Mucosa of descending colon (tissue), 3 donors: ENCODE results near the gene MYBPC3. TPM values are rescaled to one million over a fixed set of nuclear protein-coding genes. Genes with fewer than 3 reads are reported as not detected.

Experiments
- ATAC-seq: fragments of 200-7000 bp; cut with Tn5 transposase; one replicate; pipeline ENCODE4 v1.9.1; 2020; ENCODE audit warnings: mild to moderate bottlenecking, moderate library complexity
- DNase-seq, 3 donors: peaks; one replicate each; pipeline ENCODE4 v3.0.0-alpha.2; 2020
- H3K36me3 ChIP-seq: fragments of 200-600 bp; one replicate; pipeline ENCODE4 v1.8.0; 2021; ENCODE audit warnings: low read depth, mild to moderate bottlenecking
- H3K4me1 ChIP-seq: fragments of 200-600 bp; one replicate; pipeline ENCODE4 v1.8.0; 2021; ENCODE audit warnings: low read depth, mild to moderate bottlenecking
- H3K4me3 ChIP-seq: fragments of 200-600 bp; one replicate; pipeline ENCODE4 v1.8.0; 2021; ENCODE audit warnings: mild to moderate bottlenecking
- H3K9me3 ChIP-seq: fragments of 200-600 bp; one replicate; pipeline ENCODE4 v1.8.0; 2021; ENCODE audit warnings: mild to moderate bottlenecking
- intact Hi-C, 2 donors: fragments of 100-400 bp; cut with DNase I in 1 of 2; cut with micrococcal nuclease in 1 of 2; formaldehyde crosslinking; loops; one replicate each; pipeline versions ENCODE4 v1.11.0 to v1.11.1; 2022; cut with DNase I, micrococcal nuclease
- total RNA-seq, 3 donors: library from RNA; stranded (reverse); fragmentation: NEBNext Ultra II Directional in 2 of 3; extraction: Animal tissue kit (Norgen Biotek cat#: 25700) in 2 of 3; gene quantifications; one replicate each; pipeline versions ENCODE4 v1.2.1 to v1.2.4, GENCODE V29; 2021 to 2023
- TF ChIP-seq, protein P1 (sequence below): fragments of 200-600 bp; IDR thresholded peaks from one replicate; pipeline ENCODE4 v1.8.0; 2022; ENCODE audit warnings: antibody characterized with exemption, mild to moderate bottlenecking
- donor health status: DM: no; HTN: no; CAD: no; lungs with moderate emphysema.
- donor health status: DM: no; HTN: no; CAD: no.
- donor health status: DM: no; HTN: yes; CAD: no.

MYBPC3 gene
- total RNA-seq, 3 donors from 2014 or later: 0.06 to 1.1 (median 0.09) TPM

DNA sequence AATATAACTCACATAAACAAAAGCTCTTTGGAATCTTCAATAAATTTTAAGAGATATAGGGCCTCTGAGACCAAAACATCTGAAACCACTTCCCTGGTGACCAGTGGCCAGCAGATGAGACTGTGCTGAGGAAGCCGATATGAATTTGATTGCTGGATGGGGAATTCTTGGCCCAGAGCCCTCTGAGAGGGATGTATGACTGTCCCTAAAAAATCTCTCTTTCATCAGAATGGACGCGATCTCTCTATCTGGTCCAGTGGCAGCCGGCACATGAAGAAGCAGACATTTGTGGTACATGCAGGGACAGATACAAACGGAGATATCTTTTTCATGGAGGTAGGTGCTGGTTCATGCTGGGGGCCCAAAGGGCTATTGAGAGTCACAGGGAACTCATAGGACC lies 37.5 kb downstream of the MYBPC3 start:
- Histone ChIP-seq H3K4me3 (no peak overlapping the region), H3K9me3 (no peaks in the 10 kb centered on the region), H3K36me3 (peaks cover 11% of the 10 kb centered on the region), H3K4me1 (no peaks in the 10 kb centered on the region)
- intact Hi-C loops: no loop called here
- TF ChIP-seq, protein P1, sequence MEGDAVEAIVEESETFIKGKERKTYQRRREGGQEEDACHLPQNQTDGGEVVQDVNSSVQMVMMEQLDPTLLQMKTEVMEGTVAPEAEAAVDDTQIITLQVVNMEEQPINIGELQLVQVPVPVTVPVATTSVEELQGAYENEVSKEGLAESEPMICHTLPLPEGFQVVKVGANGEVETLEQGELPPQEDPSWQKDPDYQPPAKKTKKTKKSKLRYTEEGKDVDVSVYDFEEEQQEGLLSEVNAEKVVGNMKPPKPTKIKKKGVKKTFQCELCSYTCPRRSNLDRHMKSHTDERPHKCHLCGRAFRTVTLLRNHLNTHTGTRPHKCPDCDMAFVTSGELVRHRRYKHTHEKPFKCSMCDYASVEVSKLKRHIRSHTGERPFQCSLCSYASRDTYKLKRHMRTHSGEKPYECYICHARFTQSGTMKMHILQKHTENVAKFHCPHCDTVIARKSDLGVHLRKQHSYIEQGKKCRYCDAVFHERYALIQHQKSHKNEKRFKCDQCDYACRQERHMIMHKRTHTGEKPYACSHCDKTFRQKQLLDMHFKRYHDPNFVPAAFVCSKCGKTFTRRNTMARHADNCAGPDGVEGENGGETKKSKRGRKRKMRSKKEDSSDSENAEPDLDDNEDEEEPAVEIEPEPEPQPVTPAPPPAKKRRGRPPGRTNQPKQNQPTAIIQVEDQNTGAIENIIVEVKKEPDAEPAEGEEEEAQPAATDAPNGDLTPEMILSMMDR: no peak
- no peak for DNase-seq
- ATAC-seq: no peak

DNA sequence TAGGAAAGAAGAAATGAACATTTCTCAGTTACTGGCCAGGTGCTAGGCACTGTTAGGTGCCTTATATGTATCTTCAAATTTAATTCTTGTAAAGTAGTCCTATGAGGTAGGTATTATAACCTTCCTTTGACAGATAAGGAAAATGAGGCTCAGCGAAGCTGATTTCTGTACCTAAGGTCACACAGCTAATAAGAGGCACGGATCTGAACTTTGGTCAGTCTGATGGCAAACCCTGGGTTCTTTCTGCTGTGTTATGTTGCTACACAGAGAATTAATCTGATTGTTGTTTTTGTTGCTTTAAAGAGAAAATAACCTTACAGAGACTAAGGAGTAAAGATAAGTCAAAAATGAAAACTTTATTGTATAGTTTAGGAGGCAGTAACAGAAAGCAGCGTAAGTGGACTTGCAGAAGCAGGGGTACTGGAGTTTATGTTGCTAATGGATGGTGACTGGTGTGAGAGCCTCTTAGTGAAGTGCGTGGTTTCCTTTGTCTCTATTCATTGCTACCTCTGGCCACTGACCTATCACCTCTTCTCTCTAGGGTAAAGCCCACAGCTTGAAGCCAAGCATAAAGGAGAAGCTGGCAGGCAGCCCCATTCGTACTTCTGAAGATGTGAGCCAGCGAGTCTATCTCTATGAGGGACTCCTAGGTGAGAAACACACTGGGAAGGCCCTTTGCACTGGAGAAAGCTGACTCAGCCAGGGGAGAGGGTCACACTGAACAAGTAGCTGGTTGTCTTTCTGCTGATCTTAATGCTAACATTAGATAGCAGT lies 44.3 kb downstream of the MYBPC3 start:
- no peak for ATAC-seq
- intact Hi-C loops: no loop called here
- H3K9me3 ChIP-seq: no peaks in the 10 kb centered on the region
- peaks cover 13% of the 10 kb centered on the region for H3K36me3 ChIP-seq
- TF ChIP-seq, protein P1: no peak
- no peak overlapping the region for H3K4me3 ChIP-seq
- no peaks in the 10 kb centered on the region for H3K4me1 ChIP-seq
- DNase-seq: no peak

DNA sequence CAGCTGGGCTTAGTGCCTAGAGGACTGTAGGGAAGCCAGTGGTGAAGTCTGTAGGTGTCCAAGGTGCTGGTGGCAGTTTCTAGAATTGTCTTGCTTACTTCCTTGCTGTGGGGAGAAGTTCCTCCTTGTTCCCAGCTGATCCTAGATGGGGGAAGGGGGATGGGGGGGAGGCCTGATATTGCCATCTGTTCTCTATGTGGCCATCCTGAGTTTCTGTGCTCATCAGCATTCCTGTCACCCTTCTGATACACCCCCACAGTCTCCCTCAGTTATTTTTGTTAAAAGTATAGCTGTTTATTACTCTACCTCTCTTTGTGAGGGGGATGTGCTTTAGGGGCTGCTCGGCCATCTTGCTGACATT lies 46.0 kb downstream of the MYBPC3 start:
- Histone ChIP-seq H3K36me3 (peaks cover 9% of the 10 kb centered on the region), H3K4me1 (no peaks in the 10 kb centered on the region), H3K9me3 (peaks cover 3% of the 10 kb centered on the region), H3K4me3 (no peak overlapping the region)
- TF ChIP-seq, protein P1: no peak
- no peak for DNase-seq
- ATAC-seq: no peak
- intact Hi-C loops: no loop called here

DNA sequence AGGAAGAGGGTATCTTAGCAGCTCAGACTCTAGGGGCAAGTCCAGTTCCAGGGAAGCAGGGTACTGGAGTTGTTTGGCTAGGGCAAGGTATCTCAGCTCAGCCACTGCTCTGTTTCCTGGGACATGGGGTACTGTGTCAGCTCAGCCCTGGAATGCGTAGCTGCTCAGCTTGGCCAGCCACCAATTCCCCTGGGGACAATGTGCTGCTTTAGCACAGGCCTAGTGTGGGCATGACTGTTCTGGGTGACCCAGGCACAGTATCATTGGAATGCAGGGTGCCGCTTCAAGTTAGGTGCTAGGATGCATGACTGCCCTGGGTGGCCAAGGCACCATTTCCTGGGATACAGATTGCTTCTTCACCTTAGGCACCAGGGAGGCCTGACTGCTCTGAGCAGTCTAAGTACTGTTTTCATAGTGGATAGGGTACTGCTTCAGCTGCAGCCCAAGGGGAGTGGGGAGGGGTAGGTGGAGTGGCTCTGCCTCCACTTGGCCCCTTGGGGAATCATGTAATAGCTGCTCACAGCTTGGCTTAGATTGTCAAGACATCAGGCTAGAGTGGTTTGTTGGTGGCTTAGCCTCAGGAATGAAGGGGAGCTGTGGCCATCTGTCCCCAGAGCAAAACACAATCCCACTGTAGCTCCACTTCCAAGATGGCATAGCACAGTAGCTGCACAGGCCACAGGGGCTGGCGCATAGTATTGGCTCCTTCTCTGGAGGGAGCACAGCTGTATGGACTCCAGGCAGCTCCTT lies 46.6 kb downstream of the MYBPC3 start:
- Histone ChIP-seq H3K9me3 (peaks cover 3% of the 10 kb centered on the region), H3K36me3 (peaks cover 8% of the 10 kb centered on the region), H3K4me1 (no peaks in the 10 kb centered on the region), H3K4me3 (no peak overlapping the region)
- intact Hi-C loops: no loop called here
- ATAC-seq (no peak), DNase-seq (no peak)
- TF ChIP-seq, protein P1: no peak

DNA sequence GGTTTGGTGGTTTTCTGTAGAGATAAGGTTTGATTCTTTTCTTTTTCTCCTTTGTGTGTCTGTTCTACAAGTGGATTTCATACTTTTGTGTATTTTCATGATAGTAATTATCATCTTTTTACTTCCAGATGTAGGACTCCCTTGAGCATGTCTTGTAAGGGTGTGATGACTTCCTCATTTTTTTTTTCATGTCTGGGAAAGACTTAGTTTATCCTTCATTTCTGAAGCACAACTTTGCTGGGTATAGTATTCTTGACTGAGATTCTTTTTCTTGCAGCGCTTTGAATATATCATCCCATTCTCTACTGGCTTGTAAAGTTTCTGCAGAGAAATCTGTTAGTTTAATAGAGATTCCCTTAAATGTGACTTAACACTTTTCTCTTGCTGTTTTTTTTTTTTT lies 49.6 kb downstream of the MYBPC3 start:
- intact Hi-C loops: no loop called here
- no peak overlapping the region for H3K4me3 ChIP-seq
- peaks cover 6% of the 10 kb centered on the region for H3K36me3 ChIP-seq
- peaks cover 8% of the 10 kb centered on the region for H3K9me3 ChIP-seq
- H3K4me1 ChIP-seq: no peaks in the 10 kb centered on the region
- no peak for ATAC-seq
- TF ChIP-seq, protein P1: no peak
- DNase-seq: no peak
